ENCODE results near the gene EXOC3L2. TPM values are rescaled to one million over a fixed set of nuclear protein-coding genes. Genes with fewer than 3 reads are reported as not detected.
A peak's percentile ranks its signal among the peaks of the same experiment; 100 is the strongest.
"Not testable (repeated sequence)": the region's sequence is repeated elsewhere in the genome, so short reads cannot be mapped to it uniquely, and the experiment has no call there.

The EXOC3L2 gene
- total RNA-seq, 1 donor from 2014 or later, result 0.97 TPM

GRCh38 chr19:45234089-45234869 lies 10.9 kb downstream of the EXOC3L2 start:
- ATAC-seq (no peak), DNase-seq (ENCODE audit: missing footprints) (no peak)
- intact Hi-C loops (cut with DNase I), result no loop called here

GRCh38 chr19:45231891-45232290 lies 13.3 kb downstream of the EXOC3L2 start:
- ATAC-seq (no peak), DNase-seq (ENCODE audit: missing footprints) (no peak)
- intact Hi-C loops (cut with DNase I), result no loop called here

GRCh38 chr19:45229056-45229455 lies 16.2 kb downstream of the EXOC3L2 start:
- DNase-seq (ENCODE audit: missing footprints); ATAC-seq; intact Hi-C loops (cut with DNase I): not testable (repeated sequence)

- no peak for DNase-seq (ENCODE audit: missing footprints)
- intact Hi-C loops (cut with DNase I), result no loop called here
- no peak for ATAC-seq
Measured at GRCh38 chr19:45224645-45225044, 20.6 kb downstream of the EXOC3L2 start.

GRCh38 chr19:45223879-45224278 lies 21.3 kb downstream of the EXOC3L2 start:
- intact Hi-C loops (cut with DNase I), result no loop called here
- no peak for ATAC-seq
- no peak for DNase-seq (ENCODE audit: missing footprints)

- DNase-seq (ENCODE audit: missing footprints) (no peak), ATAC-seq (no peak)
- intact Hi-C loops (cut with DNase I), result no loop called here
Measured at GRCh38 chr19:45222724-45223123, 22.5 kb downstream of the EXOC3L2 start.

GRCh38 chr19:45218911-45219743 lies 26.1 kb downstream of the EXOC3L2 start:
- ATAC-seq (no peak), DNase-seq (ENCODE audit: missing footprints) (no peak)
- intact Hi-C loops (cut with DNase I), result no loop called here

- no peak for ATAC-seq
- intact Hi-C loops (cut with DNase I), result no loop called here
- no peak for DNase-seq (ENCODE audit: missing footprints)
Measured at GRCh38 chr19:45218426-45218825, 26.8 kb downstream of the EXOC3L2 start.

GRCh38 chr19:45217957-45218334 lies 27.3 kb downstream of the EXOC3L2 start:
- ATAC-seq, result no peak
- intact Hi-C loops (cut with DNase I), result no loop called here
- no peak for DNase-seq (ENCODE audit: missing footprints)

- no peak for ATAC-seq
- DNase-seq (ENCODE audit: missing footprints), result no peak
- intact Hi-C loops (cut with DNase I), result no loop called here
Measured at GRCh38 chr19:45217193-45217956, 27.8 kb downstream of the EXOC3L2 start.

- no peak for DNase-seq (ENCODE audit: missing footprints)
- intact Hi-C loops (cut with DNase I), result no loop called here
- no peak for ATAC-seq
Measured at GRCh38 chr19:45216667-45217066, 28.5 kb downstream of the EXOC3L2 start.

- ATAC-seq (no peak), DNase-seq (ENCODE audit: missing footprints) (no peak)
- intact Hi-C loops (cut with DNase I), result no loop called here
Measured at GRCh38 chr19:45215391-45216191, 29.6 kb downstream of the EXOC3L2 start.

- ATAC-seq (no peak), DNase-seq (ENCODE audit: missing footprints) (no peak)
- intact Hi-C loops (cut with DNase I), result loop anchor here (5.0 kb wide), 1 partner anchor 34 kb away; the partner anchor contains the start of gene EXOC3L2
Measured at GRCh38 chr19:45213031-45213430, 32.2 kb downstream of the EXOC3L2 start.

GRCh38 chr19:45211751-45212381 lies 33.3 kb downstream of the EXOC3L2 start:
- DNase-seq (ENCODE audit: missing footprints) (peak; percentile 81), ATAC-seq (peak; percentile 52)
- intact Hi-C loops (cut with DNase I), result loop anchor here (5.0 kb wide), 1 partner anchor 35 kb away; the partner anchor contains the start of gene EXOC3L2

GRCh38 chr19:45206328-45206727 lies 38.9 kb downstream of the EXOC3L2 start:
- intact Hi-C loops (cut with DNase I), result loop anchor here (10.0 kb wide), 1 partner anchor 138 kb away; the partner anchor contains the start of gene KLC3
- ATAC-seq (no peak), DNase-seq (ENCODE audit: missing footprints) (no peak)

GRCh38 chr19:45205810-45206209 lies 39.4 kb downstream of the EXOC3L2 start:
- intact Hi-C loops (cut with DNase I), result loop anchor here (10.0 kb wide), 1 partner anchor 139 kb away; the partner anchor contains the start of gene KLC3
- ATAC-seq, result no peak
- no peak for DNase-seq (ENCODE audit: missing footprints)

GRCh38 chr19:45202637-45203036 lies 42.6 kb downstream of the EXOC3L2 start:
- DNase-seq (ENCODE audit: missing footprints) (no peak), ATAC-seq (no peak)
- intact Hi-C loops (cut with DNase I), result loop anchor here (10.0 kb wide), 1 partner anchor 142 kb away; the partner anchor contains the start of gene KLC3

- DNase-seq (ENCODE audit: missing footprints) (no peak), ATAC-seq (no peak)
- intact Hi-C loops (cut with DNase I), result loop anchor here (10.0 kb wide), 1 partner anchor 144 kb away; the partner anchor contains the start of gene KLC3
Measured at GRCh38 chr19:45200568-45200967, 44.6 kb downstream of the EXOC3L2 start.
